KOPT-K1 (cell line): ENCODE results near the gene KDM4C.
"Not testable (repeated sequence)": the region's sequence is repeated elsewhere in the genome, so short reads cannot be mapped to it uniquely, and the experiment has no call there.

Experiments used
- H3K27ac ChIP-seq: fragments of 200-600 bp; sonication (generic); 2 replicates; pipeline ENCODE4 v1.5.1; 2016; ENCODE audit warnings: antibody characterized with exemption, mild to moderate bottlenecking, low read depth, low read length; ENCODE audit not compliant: poor library complexity, severe bottlenecking
- H3K36me3 ChIP-seq: fragments of 200-600 bp; sonication (generic); 2 replicates; pipeline ENCODE4 v1.5.1; 2017; ENCODE audit warnings: antibody characterized with exemption, mild to moderate bottlenecking, low read length, moderate library complexity; ENCODE audit not compliant: insufficient read depth
- H3K9me3 ChIP-seq: fragments of 200-600 bp; sonication (generic); 2 replicates; pipeline ENCODE4 v1.5.1; 2017; ENCODE audit warnings: antibody characterized with exemption, low read length, mild to moderate bottlenecking; ENCODE audit not compliant: insufficient read depth, poor library complexity, severe bottlenecking

KDM4C gene

DNA sequence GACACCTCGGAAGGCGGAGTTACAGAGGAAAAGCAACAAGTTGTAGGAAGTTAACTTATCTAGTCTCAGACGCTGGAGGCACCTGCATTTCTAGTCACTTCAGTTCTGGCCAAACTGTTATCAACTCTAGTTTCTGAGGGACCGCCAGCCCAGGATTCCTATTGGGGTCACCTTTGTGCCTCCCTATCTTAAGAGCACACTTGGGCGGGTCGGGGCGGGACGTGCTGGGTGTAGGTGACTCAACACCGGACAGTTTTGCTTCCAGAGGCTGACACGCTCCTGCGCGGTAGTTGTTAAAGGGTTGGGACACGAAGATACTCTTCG lies 679 bp upstream of the KDM4C start:
- peak overlapping the region; percentile 93 for H3K27ac ChIP-seq
- no peaks in the 10 kb centered on the region for H3K9me3 ChIP-seq

DNA sequence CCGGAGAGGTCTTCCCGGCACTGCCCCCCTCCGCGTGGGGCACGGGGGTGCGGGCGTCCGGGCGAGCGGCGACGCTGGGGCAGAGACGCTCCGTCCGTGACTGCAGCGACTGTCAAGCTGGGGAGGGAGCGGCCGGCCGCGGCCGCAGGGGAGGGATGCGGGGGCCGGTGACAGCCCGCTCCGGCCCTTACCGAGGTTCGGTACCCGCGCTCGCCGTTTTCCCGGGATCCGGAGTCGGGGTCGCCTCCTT lies 400 bp downstream of the KDM4C start:
- peak overlapping the region; percentile 93 for H3K27ac ChIP-seq
- H3K36me3 ChIP-seq = no peaks in the 10 kb centered on the region
- no peaks in the 10 kb centered on the region for H3K9me3 ChIP-seq

More for the DNA sequence above, 679 bp upstream of the KDM4C start:
- H3K36me3 ChIP-seq = no peaks in the 10 kb centered on the region

DNA sequence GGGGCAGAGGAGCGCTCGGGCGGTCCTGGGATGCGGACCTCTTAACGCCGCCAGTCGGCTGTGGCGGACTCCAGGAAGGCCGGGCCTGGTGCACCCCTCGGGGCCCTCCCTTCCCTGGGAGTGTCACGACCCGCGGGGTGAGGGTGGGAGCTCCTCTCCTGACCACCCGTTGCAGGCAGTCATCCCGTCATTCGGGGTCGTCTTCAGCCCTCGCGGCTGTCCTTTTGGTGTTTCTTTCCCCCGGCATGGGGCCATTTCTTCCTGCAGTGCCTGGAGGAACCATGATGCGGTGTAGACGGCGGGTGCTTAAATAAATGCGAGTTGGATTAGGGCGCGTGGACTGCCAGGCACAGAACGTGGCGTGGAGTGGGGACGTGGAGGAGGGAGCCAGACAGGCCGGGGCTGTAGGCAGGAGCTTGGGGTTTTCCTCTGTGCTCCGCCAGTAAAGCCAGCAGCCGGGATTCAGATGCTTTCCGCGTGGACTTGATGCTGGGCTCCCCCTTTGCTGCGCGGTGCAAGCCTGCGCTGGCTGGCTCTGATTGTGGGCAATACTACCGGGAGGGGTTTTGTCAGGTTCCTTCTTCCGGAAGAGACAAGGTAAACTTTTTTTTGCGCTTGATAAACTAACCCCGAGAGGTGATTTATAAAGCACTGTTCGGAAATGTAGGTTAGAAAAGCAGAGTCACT lies 868 bp downstream of the KDM4C start:
- Histone ChIP-seq H3K36me3 (no peaks in the 10 kb centered on the region), H3K9me3 (no peaks in the 10 kb centered on the region), H3K27ac (peak overlapping the region; percentile 93)

DNA sequence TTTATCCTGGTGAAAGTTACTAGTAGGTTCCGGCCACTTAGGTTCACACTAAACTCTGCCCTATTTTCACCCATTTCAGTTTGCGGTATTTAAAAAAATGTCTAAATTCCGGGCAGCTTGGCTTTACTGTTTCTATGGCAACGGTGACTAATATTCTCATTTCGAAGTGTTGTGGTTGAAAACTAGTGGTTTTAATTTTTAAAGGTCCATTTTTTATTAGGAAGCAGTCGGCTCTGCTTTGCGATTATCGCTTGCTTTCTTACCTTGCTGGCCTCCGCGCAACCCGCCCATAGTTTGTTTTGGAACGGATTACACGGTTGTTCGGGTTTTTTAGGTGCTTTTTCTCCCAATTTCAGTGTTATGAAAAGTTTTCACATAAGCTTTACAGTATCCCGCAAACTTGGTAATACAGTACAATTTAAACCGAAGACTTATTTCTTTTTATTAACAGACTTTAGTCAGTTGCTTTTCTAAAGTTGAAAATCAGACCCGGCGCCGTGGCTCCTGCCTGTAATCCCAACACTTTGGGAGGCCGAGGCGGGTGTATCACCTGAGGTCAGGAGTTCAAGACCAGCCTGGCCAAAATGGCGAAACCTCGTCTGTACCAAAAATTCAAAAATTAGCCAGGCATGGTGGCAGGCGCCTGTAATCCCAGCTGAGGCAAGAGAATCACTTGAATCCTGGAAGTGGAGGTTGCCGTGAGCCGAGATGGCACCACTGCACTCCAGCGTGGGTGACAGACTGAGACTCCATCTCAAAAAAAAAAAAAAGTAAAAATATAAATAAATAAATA lies 1.6 kb downstream of the KDM4C start:
- Histone ChIP-seq H3K27ac (peak overlapping the region; percentile 93), H3K9me3 (no peaks in the 10 kb centered on the region), H3K36me3 (no peaks in the 10 kb centered on the region)

GRCh38 chr9:6761306-6761705 lies 3.5 kb downstream of the KDM4C start:
- Histone ChIP-seq H3K27ac (no peak overlapping the region), H3K36me3 (no peaks in the 10 kb centered on the region), H3K9me3 (no peaks in the 10 kb centered on the region)

GRCh38 chr9:6763244-6763643 lies 5.5 kb downstream of the KDM4C start:
- Histone ChIP-seq H3K9me3 (no peaks in the 10 kb centered on the region), H3K27ac (no peak overlapping the region), H3K36me3 (no peaks in the 10 kb centered on the region)

DNA sequence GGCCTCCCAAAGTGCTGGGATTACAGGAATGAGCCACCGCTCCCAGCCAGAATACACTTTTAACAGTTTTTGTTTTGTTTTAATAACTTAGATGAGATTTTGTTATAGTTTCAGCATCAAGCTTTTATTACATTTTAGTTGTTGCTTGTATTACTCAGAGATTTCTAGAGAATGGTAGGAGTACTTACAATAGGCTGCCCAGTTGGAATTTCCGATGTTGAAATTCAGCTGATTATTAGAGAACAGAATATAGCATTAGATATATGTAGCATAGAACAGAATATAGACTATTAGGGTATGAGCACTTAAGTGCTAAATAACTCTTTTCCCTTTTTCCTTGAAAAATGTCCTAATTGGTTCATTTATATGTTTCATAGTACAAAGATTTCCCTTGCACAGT lies 6.2 kb downstream of the KDM4C start:
- H3K36me3 ChIP-seq = no peaks in the 10 kb centered on the region
- H3K27ac ChIP-seq = no peak overlapping the region
- H3K9me3 ChIP-seq = no peaks in the 10 kb centered on the region

GRCh38 chr9:6764523-6764922 lies 6.8 kb downstream of the KDM4C start:
- Histone ChIP-seq H3K9me3 (no peaks in the 10 kb centered on the region), H3K27ac (no peak overlapping the region), H3K36me3 (no peaks in the 10 kb centered on the region)

- no peaks in the 10 kb centered on the region for H3K9me3 ChIP-seq
- no peak overlapping the region for H3K27ac ChIP-seq
- no peaks in the 10 kb centered on the region for H3K36me3 ChIP-seq
Measured at GRCh38 chr9:6764950-6765349, 7.2 kb downstream of the KDM4C start.

- Histone ChIP-seq H3K27ac (no peak overlapping the region), H3K36me3 (no peaks in the 10 kb centered on the region), H3K9me3 (no peaks in the 10 kb centered on the region)
Measured at GRCh38 chr9:6765396-6765795, 7.6 kb downstream of the KDM4C start.

DNA sequence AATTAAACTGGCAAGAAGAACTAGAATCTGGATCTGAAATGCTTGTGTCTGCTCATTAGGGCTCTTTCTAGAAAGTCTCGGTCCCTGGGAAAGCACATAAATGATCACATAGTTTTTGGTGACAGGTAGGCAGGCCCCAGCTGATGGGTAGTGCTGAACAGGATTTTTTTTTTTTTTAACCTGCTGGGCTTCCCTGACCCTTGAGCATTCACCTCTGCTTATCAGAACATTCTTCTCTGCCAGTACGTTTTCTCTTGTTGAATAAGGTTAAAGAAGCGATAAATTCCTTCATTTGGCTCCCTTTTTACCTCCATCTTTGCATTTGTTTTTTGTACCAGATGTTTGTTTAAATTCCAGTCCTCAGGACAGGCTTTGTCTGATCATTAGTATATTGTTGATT lies 8.8 kb downstream of the KDM4C start:
- no peaks in the 10 kb centered on the region for H3K9me3 ChIP-seq
- H3K36me3 ChIP-seq = no peaks in the 10 kb centered on the region
- no peak overlapping the region for H3K27ac ChIP-seq

- not testable (repeated sequence) for H3K36me3 ChIP-seq, H3K27ac ChIP-seq, H3K9me3 ChIP-seq
Measured at GRCh38 chr9:6768587-6768986, 10.8 kb downstream of the KDM4C start.

GRCh38 chr9:6771722-6772121 lies 13.9 kb downstream of the KDM4C start:
- Histone ChIP-seq H3K27ac (no peak overlapping the region), H3K36me3 (no peaks in the 10 kb centered on the region; the same call in 1 of the 2 replicates), H3K9me3 (no peaks in the 10 kb centered on the region)

DNA sequence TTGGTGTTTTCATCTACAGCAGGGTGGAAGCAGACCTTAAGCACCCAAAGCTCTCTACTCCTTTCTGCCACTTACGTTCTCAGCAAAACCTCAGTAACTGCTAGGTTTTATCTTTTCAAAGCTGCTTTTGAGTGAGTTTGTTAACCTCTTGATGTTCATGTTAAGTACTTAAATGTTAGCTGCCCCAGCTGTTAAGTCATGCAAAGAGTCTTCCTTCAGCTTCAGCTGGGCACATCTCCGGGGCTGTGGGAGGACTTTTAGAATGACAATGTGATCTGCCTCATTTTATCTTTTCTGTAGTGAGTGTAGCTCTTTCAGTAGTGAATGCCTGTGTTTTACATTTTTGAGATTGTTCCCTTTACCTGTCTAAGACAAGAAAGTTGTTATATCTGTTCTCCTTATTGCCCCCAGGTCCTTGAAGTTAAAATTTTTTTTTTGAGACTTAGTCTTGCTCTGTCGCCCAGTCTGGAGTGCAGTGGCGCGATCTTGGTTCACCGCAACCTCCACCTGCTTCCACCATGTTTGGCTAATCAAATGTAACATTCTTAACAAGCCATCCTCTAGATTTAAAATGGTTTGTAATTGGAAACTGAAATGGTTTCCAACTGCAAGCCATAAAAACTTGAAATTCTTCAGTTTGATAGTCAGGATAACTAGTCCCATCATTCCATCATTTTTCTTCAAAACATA lies 19.6 kb downstream of the KDM4C start:
- no peaks in the 10 kb centered on the region; the same call in 1 of the 2 replicates for H3K36me3 ChIP-seq
- no peaks in the 10 kb centered on the region for H3K9me3 ChIP-seq
- H3K27ac ChIP-seq = peak overlapping the region; percentile 44

DNA sequence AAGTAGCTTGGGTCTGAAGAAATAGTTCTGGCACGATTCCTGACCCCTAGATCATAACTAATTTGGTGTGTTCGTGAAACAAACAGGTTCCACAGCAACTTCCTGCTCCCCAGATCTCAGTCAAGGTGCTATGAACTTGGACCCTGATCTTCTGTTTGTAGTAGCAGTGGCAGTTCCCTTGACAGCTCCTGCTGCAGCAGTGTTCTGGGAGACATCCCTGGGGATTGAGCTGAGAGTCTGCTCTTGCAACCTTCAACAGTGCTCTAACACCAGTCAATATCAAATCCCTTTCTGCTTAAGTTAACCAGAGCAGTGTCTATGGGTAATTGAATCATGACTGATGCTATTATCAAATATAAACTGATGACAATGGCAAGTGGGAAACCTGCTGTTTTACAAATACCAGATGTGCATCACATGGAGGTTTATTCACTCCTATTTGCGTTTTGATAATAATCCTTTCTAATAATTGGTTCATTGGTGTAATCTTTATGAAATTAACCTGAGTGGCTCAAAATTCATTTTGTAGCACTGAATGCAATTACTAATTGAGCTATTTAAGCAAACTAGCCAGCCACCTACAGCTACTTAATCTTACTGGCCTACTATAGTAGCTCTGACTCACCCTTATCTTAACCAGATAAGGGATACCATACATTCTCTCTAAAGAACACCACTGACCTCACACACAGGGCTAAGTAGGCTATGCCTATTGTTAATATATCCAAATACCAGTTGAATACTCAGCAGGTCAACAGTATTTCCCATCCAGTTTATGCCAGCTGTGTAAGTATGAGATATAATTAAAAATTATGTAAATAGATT lies 21.9 kb downstream of the KDM4C start:
- no peaks in the 10 kb centered on the region for H3K36me3 ChIP-seq
- no peak overlapping the region for H3K27ac ChIP-seq
- H3K9me3 ChIP-seq = no peaks in the 10 kb centered on the region
